ENCODE measurements around the gene NELFCD.

The NELFCD gene

GRCh38 chr20:59017493-59018231 lies 36.6 kb downstream of the NELFCD start:
- Histone ChIP-seq H3K36me3 (ENCODE audit: low read length) (no peaks in the 10 kb centered on the region), H4K20me1 (ENCODE audit: low read depth, low read length) (no peaks in the 10 kb centered on the region), H3K27me3 (ENCODE audit: low read length) (no peaks in the 10 kb centered on the region), H3K79me2 (ENCODE audit: insufficient read depth, low read length) (no peaks in the 10 kb centered on the region), H2AFZ (ENCODE audit: low read depth, low read length, severe bottlenecking) (no peak overlapping the region), H3K4me2 (ENCODE audit: low read depth, low read length, poor library complexity, severe bottlenecking) (no peak overlapping the region), H3F3A (ENCODE audit: insufficient read depth) (peaks cover 11% of the 10 kb centered on the region), H3K9me2 (replicated peaks; ENCODE audit: insufficient read depth, low read length) (no peaks in the 10 kb centered on the region), H3K9me3 (ENCODE audit: insufficient read depth, low read length) (no peaks in the 10 kb centered on the region), H3K27ac (ENCODE audit: low read depth, low read length) (peak overlapping the region; percentile 48), H3K9ac (ENCODE audit: low read length) (no peak overlapping the region), H3K4me3 (ENCODE audit: insufficient read depth, low read length, poor library complexity, severe bottlenecking) (no peak overlapping the region)
- TF ChIP-seq CTCF (IDR thresholded peaks at IDR 0.05; ENCODE audit: insufficient read depth, low read length, poor library complexity, severe bottlenecking): no peak
- TF ChIP-seq EZH2phosphoT487 (conservative IDR thresholded peaks at IDR 0.05; ENCODE audit: low read length): no peak

- H3K4me2 ChIP-seq (ENCODE audit: low read depth, low read length, poor library complexity, severe bottlenecking): no peak overlapping the region
- no peak overlapping the region for H3K4me3 ChIP-seq (ENCODE audit: insufficient read depth, low read length, poor library complexity, severe bottlenecking)
- no peaks in the 10 kb centered on the region for H3K36me3 ChIP-seq (ENCODE audit: low read length)
- no peaks in the 10 kb centered on the region for H3K79me2 ChIP-seq (ENCODE audit: insufficient read depth, low read length)
- no peaks in the 10 kb centered on the region for H3K27me3 ChIP-seq (ENCODE audit: low read length)
- no peaks in the 10 kb centered on the region for H3K9me2 ChIP-seq (replicated peaks; ENCODE audit: insufficient read depth, low read length)
- H3K27ac ChIP-seq (ENCODE audit: low read depth, low read length): no peak overlapping the region
- H3K9me3 ChIP-seq (ENCODE audit: insufficient read depth, low read length): no peaks in the 10 kb centered on the region
- no peaks in the 10 kb centered on the region for H4K20me1 ChIP-seq (ENCODE audit: low read depth, low read length)
- peaks cover 11% of the 10 kb centered on the region for H3F3A ChIP-seq (ENCODE audit: insufficient read depth)
- TF ChIP-seq CTCF (IDR thresholded peaks at IDR 0.05; ENCODE audit: insufficient read depth, low read length, poor library complexity, severe bottlenecking) (no peak), EZH2phosphoT487 (conservative IDR thresholded peaks at IDR 0.05; ENCODE audit: low read length) (no peak)
- H3K9ac ChIP-seq (ENCODE audit: low read length): no peak overlapping the region
- H2AFZ ChIP-seq (ENCODE audit: low read depth, low read length, severe bottlenecking): no peak overlapping the region
These were observed 37.8 kb downstream of the NELFCD start for GRCh38 chr20:59018817-59019216.

GRCh38 chr20:59019217-59019616 lies 38.2 kb downstream of the NELFCD start, which contains the start of gene TUBB1:
Gene TUBB1, plus strand, starts transcription at chr20:59019429. Its CDS starts 94 bp downstream, at chr20:59019523.
- H4K20me1 ChIP-seq (ENCODE audit: low read depth, low read length): no peaks in the 10 kb centered on the region
- H3K9me2 ChIP-seq (replicated peaks; ENCODE audit: insufficient read depth, low read length): no peaks in the 10 kb centered on the region
- no peak within 1 kb of the TSS for H3K27ac ChIP-seq (ENCODE audit: low read depth, low read length)
- no peaks in the 10 kb centered on the region for H3K79me2 ChIP-seq (ENCODE audit: insufficient read depth, low read length)
- H3K27me3 ChIP-seq (ENCODE audit: low read length): no peaks in the 10 kb centered on the region
- no peak within 1 kb of the TSS for H3K9ac ChIP-seq (ENCODE audit: low read length)
- H3K4me2 ChIP-seq (ENCODE audit: low read depth, low read length, poor library complexity, severe bottlenecking): no peak within 1 kb of the TSS
- H3F3A ChIP-seq (ENCODE audit: insufficient read depth): peaks cover 11% of the 10 kb centered on the region
- no peaks in the 10 kb centered on the region for H3K9me3 ChIP-seq (ENCODE audit: insufficient read depth, low read length)
- no peak within 1 kb of the TSS for H3K4me3 ChIP-seq (ENCODE audit: insufficient read depth, low read length, poor library complexity, severe bottlenecking)
- no peak within 1 kb of the TSS for H2AFZ ChIP-seq (ENCODE audit: low read depth, low read length, severe bottlenecking)
- TF ChIP-seq CTCF (IDR thresholded peaks at IDR 0.05; ENCODE audit: insufficient read depth, low read length, poor library complexity, severe bottlenecking) (no peak), EZH2phosphoT487 (conservative IDR thresholded peaks at IDR 0.05; ENCODE audit: low read length) (no peak)
- H3K36me3 ChIP-seq (ENCODE audit: low read length): no peaks in the 10 kb centered on the region

Data from SU-DHL-6 (cell line).